MM.1S (cell line): ENCODE results near the gene ADARB2.

Experiments
- DNase-seq: peaks from one replicate; pipeline ENCODE4 v3.0.0-alpha.2; 2015
- H2AFZ ChIP-seq: fragments of 300-600 bp; sonication (generic); 2 replicates; pipeline ENCODE4 v1.6.0; 2016; ENCODE audit warnings: antibody characterized with exemption, low read length
- H3F3A ChIP-seq: fragments of 300-600 bp; sonication (generic); 2 replicates; pipeline ENCODE4 v1.6.1; 2016; ENCODE audit warnings: mild to moderate bottlenecking, antibody characterized with exemption, low read length, moderate library complexity, mixed read lengths; ENCODE audit not compliant: insufficient read depth
- H3K27ac ChIP-seq: fragments of 300-600 bp; sonication (generic); 2 replicates; pipeline ENCODE4 v1.5.1; 2016; ENCODE audit warnings: mild to moderate bottlenecking, low read length
- H3K27me3 ChIP-seq: fragments of 300-600 bp; sonication (generic); replicated peaks from 2 replicates; pipeline ENCODE4 v1.6.0; 2016; ENCODE audit warnings: low read length; ENCODE audit not compliant: insufficient read depth
- H3K36me3 ChIP-seq: fragments of 300-600 bp; sonication (generic); replicated peaks from 2 replicates; pipeline ENCODE4 v1.6.1; 2016; ENCODE audit warnings: mild to moderate bottlenecking, low read length, mixed read lengths; ENCODE audit not compliant: insufficient read depth
- H3K4me1 ChIP-seq: fragments of 300-600 bp; sonication (generic); 2 replicates; pipeline ENCODE4 v1.6.1; 2016; ENCODE audit warnings: low read length, mixed read lengths
- H3K4me2 ChIP-seq: fragments of 300-600 bp; sonication (generic); 2 replicates; pipeline ENCODE4 v1.6.0; 2016; ENCODE audit warnings: low read depth, low read length
- H3K4me3 ChIP-seq: fragments of 300-600 bp; sonication (generic); 2 replicates; pipeline ENCODE4 v1.5.1; 2016; ENCODE audit warnings: low read length, mixed read lengths
- H3K79me2 ChIP-seq: fragments of 300-600 bp; sonication (generic); 2 replicates; pipeline ENCODE4 v1.6.1; 2016; ENCODE audit warnings: mixed run types, low read length, mixed read lengths
- H3K9ac ChIP-seq: fragments of 300-600 bp; sonication (generic); 2 replicates; pipeline ENCODE4 v1.6.1; 2016; ENCODE audit warnings: low read length, mixed read lengths
- H3K9me2 ChIP-seq: fragments of 300-600 bp; sonication (generic); replicated peaks from 2 replicates; pipeline ENCODE4 v1.6.1; 2016; ENCODE audit warnings: mild to moderate bottlenecking, low read length, mixed read lengths; ENCODE audit not compliant: insufficient read depth
- H3K9me3 ChIP-seq: fragments of 300-600 bp; sonication (generic); replicated peaks from 2 replicates; pipeline ENCODE4 v1.6.1; 2016; ENCODE audit warnings: mild to moderate bottlenecking, low read length, mixed read lengths; ENCODE audit not compliant: insufficient read depth
- H4K20me1 ChIP-seq: fragments of 300-600 bp; sonication (generic); 2 replicates; pipeline ENCODE4 v1.6.1; 2016; ENCODE audit warnings: mild to moderate bottlenecking, low read length, moderate library complexity, mixed read lengths; ENCODE audit not compliant: insufficient read depth
- EZH2 ChIP-seq: fragments of 300-600 bp; sonication (generic); optimal IDR thresholded peaks from 2 replicates; pipeline ENCODE3; 2017; ENCODE audit warnings: low read depth, mild to moderate bottlenecking, antibody characterized with exemption, low read length, mixed read lengths
- EZH2phosphoT487 ChIP-seq: fragments of 300-600 bp; sonication (generic); IDR thresholded peaks from 2 replicates; pipeline ENCODE4 v1.6.1; 2018; ENCODE audit warnings: antibody characterized with exemption, low read length
- TF ChIP-seq, protein P1 (sequence below): fragments of 300-600 bp; sonication (generic); IDR thresholded peaks from 2 replicates; pipeline ENCODE4 v1.5.1; 2016; ENCODE audit warnings: antibody characterized with exemption, low read length, mixed read lengths

The ADARB2 gene

DNA sequence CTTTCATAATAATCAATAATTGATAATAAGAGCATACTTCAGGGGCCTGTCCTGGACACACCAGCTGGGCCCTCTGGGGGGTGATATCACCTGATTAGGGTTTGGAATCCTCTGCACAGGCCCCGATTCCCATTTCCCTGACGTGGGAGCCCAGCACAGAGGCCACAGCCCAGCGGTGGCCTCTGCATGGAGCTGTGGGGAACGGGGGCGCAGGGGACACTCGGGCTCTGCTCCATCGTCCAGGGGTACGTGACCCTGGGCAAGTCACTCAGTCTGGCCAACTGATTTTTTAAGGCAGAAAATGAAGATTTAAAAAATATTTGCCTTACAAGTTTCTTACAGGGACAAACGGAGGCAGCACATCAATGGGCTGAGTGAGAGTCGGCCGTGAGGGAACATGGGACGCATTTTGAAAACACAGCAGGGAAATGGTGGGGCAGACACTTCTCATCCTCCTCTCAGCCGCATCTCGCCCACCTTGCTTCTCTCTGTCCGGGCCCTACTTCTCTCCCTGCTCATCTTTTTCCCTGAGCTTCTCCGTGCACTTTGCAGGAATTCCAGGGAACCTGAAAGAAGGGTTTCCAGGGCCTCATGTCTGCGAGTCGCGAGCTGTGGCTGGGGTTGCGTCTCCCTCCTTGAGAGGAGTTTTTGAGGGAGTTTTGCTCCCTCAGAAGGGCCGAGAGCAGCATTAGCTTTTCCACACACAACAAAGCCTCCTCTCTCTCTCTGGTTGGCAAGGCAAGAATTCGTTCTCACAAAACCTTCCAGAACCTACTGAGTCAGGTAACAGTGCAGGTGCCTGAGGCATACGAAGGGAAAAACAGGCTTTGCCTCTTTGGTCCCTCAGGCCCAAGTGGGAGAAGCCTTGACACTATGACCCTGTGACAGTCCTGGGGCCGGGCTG is 369.1 kb downstream of the ADARB2 start:
- Histone ChIP-seq H3K27me3 (no peaks in the 10 kb centered on the region), H3K9me2 (no peaks in the 10 kb centered on the region), H3F3A (no peaks in the 10 kb centered on the region), H3K79me2 (no peaks in the 10 kb centered on the region), H3K9ac (no peak overlapping the region), H3K4me2 (no peak overlapping the region), H4K20me1 (no peaks in the 10 kb centered on the region), H3K4me1 (no peaks in the 10 kb centered on the region), H3K27ac (no peak overlapping the region), H3K36me3 (no peaks in the 10 kb centered on the region), H3K9me3 (no peaks in the 10 kb centered on the region), H3K4me3 (no peak overlapping the region), H2AFZ (no peak overlapping the region)
- no peak for DNase-seq
- no peak for TF ChIP-seq EZH2
- TF ChIP-seq, protein P1, sequence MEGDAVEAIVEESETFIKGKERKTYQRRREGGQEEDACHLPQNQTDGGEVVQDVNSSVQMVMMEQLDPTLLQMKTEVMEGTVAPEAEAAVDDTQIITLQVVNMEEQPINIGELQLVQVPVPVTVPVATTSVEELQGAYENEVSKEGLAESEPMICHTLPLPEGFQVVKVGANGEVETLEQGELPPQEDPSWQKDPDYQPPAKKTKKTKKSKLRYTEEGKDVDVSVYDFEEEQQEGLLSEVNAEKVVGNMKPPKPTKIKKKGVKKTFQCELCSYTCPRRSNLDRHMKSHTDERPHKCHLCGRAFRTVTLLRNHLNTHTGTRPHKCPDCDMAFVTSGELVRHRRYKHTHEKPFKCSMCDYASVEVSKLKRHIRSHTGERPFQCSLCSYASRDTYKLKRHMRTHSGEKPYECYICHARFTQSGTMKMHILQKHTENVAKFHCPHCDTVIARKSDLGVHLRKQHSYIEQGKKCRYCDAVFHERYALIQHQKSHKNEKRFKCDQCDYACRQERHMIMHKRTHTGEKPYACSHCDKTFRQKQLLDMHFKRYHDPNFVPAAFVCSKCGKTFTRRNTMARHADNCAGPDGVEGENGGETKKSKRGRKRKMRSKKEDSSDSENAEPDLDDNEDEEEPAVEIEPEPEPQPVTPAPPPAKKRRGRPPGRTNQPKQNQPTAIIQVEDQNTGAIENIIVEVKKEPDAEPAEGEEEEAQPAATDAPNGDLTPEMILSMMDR = no peak
- TF ChIP-seq EZH2phosphoT487 = no peak

DNA sequence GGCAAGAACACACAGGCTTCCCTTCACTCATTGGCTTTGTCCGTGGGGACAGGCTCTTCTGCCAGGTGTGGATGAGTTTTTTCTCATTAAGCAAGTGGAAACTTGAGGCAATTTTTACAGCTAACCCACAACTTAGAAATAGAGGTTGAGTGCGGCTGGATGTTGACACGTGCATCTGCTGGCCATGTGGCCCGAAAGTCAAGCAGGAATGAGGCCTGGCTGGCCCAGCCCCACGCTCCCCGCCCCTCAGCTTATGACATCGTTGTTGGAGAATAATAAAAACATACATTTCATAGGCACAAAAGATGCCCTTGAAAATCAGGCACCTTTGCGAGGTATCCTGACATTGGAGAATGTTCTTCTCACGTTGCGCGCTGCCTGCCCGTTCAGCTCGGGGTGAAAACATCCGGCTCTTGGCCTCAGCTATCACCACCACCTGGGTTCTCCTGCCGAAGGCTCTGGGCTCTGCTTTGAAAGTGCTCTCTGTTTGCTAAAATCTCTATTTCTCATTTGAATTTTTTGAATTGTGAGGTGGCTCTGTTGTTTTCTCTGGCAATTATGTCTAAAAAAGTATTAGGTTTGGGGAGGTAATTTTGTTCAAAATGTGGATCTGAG is 370.4 kb downstream of the ADARB2 start:
- no peak overlapping the region for H3K4me3 ChIP-seq
- no peak overlapping the region for H2AFZ ChIP-seq
- DNase-seq = no peak
- no peak overlapping the region for H3K9ac ChIP-seq
- no peaks in the 10 kb centered on the region for H3K27me3 ChIP-seq
- H3K79me2 ChIP-seq = no peaks in the 10 kb centered on the region
- TF ChIP-seq, protein P1 = no peak
- TF ChIP-seq EZH2phosphoT487 (no peak), EZH2 (no peak)
- H4K20me1 ChIP-seq = no peaks in the 10 kb centered on the region
- no peaks in the 10 kb centered on the region for H3K4me1 ChIP-seq
- H3K9me3 ChIP-seq = no peaks in the 10 kb centered on the region
- H3K36me3 ChIP-seq = no peaks in the 10 kb centered on the region
- no peak overlapping the region for H3K4me2 ChIP-seq
- H3K9me2 ChIP-seq = no peaks in the 10 kb centered on the region
- H3F3A ChIP-seq = no peaks in the 10 kb centered on the region
- H3K27ac ChIP-seq = no peak overlapping the region

DNA sequence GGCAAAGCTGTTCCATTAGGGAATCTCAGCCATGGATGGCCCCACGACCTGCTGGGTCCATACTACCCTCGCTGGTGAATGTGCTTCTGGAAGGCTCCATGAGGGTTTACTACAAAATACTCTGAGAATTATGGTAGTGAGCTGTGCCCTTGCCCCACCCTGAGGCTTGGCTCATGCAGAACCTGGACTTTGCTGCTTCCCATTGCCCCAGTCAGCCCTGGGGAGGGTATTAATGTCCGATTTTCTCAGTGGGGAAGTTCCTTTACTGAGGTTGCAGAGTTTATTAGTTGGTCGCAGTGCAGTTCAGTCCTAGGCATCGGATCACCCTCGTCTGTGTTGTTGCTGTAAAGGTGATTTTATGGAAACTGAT is 371.0 kb downstream of the ADARB2 start:
- Histone ChIP-seq H3K4me3 (no peak overlapping the region), H3K36me3 (no peaks in the 10 kb centered on the region)

More for the DNA sequence above, 371.0 kb downstream of the ADARB2 start:
- DNase-seq = no peak
- Histone ChIP-seq H3K9ac (no peak overlapping the region), H4K20me1 (no peaks in the 10 kb centered on the region), H3K4me2 (no peak overlapping the region), H3K4me1 (no peaks in the 10 kb centered on the region), H3K9me3 (no peaks in the 10 kb centered on the region), H2AFZ (no peak overlapping the region), H3K9me2 (no peaks in the 10 kb centered on the region), H3K27me3 (no peaks in the 10 kb centered on the region), H3F3A (no peaks in the 10 kb centered on the region), H3K79me2 (no peaks in the 10 kb centered on the region), H3K27ac (no peak overlapping the region)
- TF ChIP-seq EZH2 = no peak
- TF ChIP-seq EZH2phosphoT487 = no peak
- TF ChIP-seq, protein P1 = no peak
